ENCODE results near the gene OPCML.

GRCh38 chr11:133306019-133306418, 226.3 kb downstream of the OPCML start:
- TF ChIP-seq CTCF (IDR thresholded peaks at IDR 0.05; ENCODE audit: insufficient read depth, low read length) (no peak), REST (IDR thresholded peaks at IDR 0.05; ENCODE audit: insufficient replicate concordance, low read depth) (peak; percentile 86)

All from HL-60 (cell line).